ENCODE data around the gene ZNF853.
"Not testable (repeated sequence)": the region's sequence is repeated elsewhere in the genome, so short reads cannot be mapped to it uniquely, and the experiment has no call there.

The ZNF853 gene

DNA sequence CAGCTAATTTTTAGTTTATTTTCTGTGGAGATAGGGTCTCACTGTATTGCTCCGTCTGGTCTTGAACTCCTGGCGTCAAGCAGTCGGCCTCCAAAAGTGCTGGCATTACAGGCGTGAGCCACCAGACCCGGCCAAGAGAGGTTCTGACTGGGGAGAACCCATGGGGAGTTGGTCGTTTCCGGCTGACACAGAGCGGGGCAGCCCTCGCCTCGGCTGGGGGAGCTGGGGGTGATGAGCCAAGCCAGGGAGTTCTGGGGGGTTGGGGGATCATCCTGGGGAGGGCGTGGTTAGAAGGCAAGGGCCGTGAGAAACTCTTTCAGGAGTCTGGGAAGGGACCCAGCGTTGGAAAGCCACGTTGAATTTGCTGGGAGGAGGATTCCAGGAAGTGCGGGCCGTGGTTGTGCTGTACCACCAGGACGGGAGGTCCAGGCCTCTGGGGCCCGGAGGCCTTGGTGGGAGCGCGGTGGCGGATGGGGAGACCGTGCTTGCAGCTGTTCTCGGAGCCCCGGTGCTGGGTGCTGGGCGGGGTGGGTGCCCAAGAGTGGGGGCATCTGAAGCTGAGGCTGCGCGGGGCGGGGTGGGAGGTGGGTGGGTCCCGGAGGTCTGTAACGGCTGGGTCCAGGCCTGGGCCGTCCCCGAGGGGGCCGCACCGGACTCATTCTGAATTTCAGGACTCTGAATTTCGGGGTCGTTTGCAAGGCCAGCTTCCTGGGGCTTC, 8.4 kb upstream of the ZNF853 start:
- no peak for DNase-seq (ENCODE audit: low spot score)

DNA sequence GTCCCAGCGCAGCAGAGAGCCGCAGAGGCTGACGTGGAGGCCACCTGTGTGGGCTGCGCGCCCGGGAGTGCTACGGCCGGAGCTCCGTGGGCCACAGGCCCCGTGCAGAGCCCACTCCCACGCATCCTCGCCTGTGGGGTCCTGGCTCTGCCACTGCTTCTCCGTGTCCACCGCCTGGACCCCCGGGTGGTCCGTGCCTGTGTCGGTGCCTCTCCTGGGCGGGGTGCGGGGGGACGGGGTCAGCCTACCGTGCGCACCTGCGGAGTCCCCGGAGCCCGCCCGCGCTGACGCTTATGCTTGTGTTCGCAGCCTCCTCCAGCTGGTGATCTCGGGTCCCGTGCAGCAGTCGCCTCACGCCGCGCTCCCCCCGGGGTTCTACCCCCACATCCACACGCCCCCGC, 7.8 kb upstream of the ZNF853 start:
- no peak for DNase-seq (ENCODE audit: low spot score)

DNA sequence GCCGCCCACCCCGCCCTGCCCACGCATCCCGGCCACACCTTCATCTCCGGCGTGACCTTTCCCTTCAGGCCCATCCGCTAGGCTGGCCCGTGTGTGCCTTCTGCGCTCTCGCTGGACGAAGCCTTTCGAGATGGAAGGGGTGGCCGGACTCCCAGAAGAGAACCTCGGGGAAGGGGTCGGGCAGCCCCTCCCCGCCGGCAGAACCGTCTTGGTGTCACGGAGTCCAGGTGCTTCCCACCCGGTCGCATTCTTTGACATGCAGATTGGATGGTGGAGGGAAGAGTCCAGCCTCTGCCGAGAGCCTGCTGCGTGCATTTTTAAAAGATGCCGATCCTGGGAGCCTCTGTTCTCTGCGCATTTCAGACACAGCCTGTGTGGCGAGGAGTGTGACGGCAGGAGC, 7.3 kb upstream of the ZNF853 start:
- no peak for DNase-seq (ENCODE audit: low spot score)

DNA sequence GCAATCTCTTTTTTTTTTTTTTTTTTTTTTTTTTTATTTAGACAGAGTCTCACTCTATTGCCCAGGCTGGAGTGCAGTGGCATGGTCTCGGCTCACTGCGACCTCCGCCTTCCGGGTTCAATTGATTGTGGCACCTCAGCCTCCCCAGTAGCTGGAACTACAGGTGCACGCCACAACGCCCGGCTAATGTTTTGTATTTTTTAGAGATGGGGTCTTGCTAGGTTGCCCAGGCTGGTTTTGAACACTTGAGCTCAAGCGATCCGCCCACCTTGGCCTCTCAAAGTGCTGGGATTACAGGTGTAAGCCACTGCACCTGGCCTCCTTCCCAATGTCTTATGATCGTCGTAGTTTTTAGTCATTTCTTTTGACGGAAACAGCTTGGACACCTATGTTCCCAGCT, 6.6 kb upstream of the ZNF853 start:
- no peak for DNase-seq (ENCODE audit: low spot score)

DNA sequence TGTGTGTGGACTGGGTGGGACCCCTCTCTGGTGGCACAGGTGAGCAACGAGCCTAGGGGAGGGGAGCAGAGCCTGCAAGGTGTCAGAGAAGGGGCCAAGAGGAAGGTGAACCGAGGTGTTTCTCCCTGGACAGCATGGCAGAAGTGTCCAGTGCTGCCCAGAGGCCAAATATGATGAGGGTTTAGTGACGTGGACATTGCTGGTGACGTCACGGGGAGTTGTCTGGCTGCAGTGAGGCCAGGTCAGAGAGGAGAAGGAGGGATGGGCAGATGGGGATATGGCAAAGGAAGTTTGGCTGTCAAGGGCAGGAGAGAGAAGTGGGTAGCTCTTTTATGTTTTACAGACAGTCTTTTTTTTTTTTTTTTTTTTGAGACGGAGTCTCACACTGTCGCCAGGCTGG, 2.6 kb upstream of the ZNF853 start:
- DNase-seq (ENCODE audit: low spot score): no peak

DNA sequence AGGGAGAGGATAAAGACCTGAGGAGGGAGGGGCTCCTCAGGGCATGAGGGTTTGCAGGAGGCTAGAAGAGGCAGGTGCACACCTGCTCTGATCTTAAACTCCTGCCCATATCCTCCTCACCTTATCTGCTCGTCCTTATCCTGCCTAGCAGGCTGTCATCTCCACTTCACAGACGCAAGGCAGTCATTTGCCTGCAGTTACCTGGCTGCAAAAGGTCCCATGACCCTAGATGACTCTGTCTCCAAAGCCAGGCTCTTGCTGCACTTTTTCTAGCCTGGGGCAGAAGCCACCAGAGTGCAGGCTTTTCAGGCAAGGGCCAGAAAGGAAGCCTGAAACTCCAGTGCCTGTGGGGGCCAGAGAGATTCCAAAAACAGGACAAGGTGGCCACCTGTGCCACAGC, 1.7 kb upstream of the ZNF853 start:
- no peak for DNase-seq (ENCODE audit: low spot score)

DNA sequence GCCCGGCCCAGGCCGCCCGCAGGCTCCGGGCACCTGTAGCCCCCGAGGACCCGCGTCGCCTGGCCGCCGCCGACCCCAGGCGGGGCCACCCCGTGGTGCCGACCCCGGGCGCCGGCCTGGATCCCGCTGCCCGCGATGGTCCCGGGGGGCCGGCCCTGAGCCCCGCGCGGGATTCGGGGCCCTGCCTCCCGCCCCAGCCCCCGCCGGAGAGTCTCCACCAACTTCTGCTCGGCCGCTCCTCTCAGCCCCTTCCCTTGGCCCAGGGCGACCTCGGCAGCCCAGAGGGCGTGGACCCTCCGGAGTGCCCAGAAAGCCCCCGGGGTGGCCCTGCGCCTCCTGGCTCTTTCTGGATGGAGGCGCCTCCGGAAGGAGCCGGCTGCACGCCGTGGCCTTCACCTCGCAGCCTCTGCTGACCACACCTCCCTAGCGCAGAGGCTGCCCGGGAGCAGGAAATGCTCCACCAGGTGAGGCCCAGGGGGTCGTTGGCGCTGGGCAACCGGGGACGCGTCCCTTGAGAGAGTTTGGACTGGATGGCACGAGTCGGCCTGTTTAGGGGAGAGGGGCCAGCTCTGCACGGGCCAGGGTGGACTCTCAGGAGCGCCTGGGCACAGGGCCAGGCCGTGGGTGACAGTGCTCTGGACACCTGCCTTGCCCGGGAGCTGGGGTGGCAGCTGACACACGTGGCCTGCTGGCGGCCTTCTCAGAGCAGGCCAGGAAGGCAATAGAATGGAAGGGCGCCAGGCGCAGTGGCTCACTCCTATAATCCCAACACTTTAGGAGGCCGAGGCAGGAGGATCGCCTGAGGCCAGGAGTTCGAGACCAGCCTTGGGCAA, 529 bp downstream of the ZNF853 start:
- DNase-seq (ENCODE audit: low spot score): no peak

DNA sequence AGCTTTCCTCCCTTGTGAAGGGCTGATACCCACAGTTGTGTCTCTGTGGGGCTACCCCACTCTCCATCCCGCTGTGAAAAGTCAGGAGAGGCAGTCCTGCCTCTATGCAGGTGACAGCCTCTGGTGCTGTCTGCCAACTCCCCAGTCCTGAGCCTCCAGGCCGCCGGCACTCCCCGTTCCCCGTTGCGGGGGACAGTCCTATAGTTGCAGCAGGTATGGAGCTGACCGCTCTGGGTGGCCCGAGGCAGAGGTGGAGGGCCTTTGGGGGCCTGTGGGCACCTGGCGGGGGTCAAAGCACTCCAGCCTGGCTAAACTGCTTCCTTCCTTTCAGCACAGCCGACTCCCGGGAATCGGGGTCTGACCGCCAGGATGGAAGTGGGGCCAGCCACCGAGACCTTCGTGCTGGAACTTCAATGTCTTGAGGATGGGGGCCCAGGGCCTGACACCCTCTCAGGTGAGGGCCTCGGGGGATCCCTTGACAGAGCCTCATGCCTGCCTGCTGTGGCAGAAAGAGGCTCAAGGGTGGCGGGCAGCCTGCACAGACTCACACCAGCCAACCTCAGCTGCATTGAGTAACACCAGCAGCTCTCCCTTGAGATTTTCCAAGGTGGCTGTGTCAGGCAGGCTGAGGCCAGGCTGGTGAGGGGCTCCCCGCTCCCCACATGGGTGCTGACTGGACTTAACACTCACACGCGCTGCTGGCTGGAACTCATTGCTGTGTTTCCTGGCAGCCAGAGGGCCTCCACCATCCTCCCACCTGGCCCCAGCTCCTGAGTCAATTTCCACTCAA, 1.6 kb downstream of the ZNF853 start:
- DNase-seq (ENCODE audit: low spot score): no peak

DNA sequence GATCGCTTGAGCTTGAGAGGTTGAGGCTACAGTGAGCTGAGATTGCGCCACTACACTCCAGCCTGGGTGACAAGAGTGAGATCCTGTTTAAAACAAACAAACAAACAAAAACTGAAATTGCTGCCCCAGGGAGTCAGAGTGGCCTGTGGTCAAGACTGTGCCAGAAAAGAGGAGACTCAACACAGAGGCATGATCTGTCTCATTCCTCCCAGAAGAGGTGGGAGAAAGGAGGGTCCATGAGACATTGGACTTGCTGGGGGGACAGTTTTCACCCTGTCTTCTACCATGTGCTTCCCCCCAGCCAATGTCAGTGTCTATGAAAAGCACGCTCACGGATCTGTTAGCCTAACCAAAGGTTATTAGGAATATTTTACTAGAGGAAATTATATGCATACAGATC, 3.2 kb downstream of the ZNF853 start:
- no peak for DNase-seq (ENCODE audit: low spot score)

DNA sequence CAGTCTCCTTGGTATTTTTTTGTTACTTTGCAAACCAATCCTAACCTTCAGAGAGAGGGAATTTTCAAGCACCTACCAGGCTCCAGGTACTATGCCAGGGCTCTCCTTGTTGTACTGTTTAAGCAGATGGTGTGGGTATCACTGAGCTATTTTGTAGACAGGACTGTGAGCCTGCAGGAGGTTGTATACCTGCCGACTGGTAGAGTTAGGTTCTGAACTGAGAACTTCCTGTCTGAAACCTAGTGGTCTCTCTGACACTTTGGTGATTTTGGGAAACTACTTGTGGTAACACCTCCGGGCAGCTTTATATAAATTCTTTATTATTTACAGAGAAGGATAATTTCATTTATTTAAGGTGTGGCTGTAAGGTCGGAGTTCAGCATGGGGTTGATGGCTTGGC, 4.6 kb downstream of the ZNF853 start:
- no peak for DNase-seq (ENCODE audit: low spot score)

DNA sequence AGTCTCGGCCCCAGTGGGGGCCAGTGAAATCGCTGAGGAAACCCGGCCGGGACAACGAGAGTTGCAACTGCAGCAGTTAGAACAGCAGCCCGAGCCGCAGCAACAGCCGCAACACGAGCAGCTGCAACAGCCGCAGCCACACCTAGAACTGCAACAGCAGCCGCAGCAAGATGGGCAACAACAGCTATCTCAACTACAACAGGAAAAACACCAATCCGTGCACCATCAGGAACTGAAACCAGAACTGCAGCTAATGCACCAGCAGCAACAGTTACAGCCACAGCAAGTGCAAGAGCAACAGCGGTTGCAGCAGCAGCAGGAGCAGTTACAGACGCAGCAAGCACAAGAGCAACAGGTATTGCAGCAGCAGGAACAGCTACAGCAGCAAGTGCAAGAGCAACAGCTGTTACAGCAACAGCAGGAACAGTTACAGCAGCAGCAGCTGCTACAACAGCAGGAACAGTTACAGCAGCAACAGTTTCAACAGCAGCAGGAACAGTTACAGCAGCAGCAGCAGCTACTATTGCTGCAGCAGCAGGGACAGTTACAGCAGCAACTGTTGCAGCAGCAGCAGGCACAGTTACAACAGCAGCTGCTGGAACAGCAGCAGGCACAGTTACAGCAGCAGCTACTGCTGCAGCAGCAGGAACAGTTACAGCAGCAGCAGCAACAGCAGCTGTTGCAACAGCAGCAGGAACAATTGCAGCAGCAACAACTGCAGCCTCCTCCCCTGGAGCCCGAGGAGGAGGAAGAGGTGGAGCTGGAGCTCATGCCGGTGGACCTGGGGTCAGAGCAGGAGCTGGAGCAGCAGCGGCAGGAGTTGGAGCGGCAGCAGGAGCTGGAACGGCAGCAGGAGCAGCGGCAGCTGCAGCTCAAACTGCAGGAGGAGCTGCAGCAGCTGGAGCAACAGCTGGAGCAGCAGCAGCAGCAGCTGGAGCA, 6.1 kb downstream of the ZNF853 start:
- no peak for DNase-seq (ENCODE audit: low spot score)

DNA sequence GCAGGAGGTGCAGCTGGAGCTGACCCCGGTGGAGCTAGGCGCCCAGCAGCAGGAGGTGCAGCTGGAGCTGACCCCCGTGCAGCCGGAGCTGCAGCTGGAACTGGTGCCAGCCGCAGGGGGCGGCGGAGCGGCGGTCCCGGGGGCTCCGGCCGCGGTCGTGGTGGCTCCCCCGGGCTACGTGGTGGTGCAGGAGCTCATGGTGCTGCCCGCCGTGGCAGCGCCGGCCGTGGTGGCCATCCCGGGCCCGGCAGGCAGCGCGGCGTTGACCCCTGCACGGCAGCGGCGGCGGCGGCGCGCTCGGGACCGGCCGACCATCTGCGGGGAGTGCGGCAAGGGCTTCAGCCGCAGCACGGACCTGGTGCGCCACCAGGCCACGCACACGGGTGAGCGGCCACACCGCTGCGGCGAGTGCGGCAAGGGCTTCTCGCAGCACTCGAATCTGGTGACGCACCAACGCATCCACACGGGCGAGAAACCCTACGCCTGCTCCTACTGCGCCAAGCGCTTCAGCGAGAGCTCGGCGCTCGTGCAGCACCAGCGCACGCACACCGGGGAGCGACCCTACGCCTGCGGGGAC, 6.8 kb downstream of the ZNF853 start:
- no peak for DNase-seq (ENCODE audit: low spot score)

DNA sequence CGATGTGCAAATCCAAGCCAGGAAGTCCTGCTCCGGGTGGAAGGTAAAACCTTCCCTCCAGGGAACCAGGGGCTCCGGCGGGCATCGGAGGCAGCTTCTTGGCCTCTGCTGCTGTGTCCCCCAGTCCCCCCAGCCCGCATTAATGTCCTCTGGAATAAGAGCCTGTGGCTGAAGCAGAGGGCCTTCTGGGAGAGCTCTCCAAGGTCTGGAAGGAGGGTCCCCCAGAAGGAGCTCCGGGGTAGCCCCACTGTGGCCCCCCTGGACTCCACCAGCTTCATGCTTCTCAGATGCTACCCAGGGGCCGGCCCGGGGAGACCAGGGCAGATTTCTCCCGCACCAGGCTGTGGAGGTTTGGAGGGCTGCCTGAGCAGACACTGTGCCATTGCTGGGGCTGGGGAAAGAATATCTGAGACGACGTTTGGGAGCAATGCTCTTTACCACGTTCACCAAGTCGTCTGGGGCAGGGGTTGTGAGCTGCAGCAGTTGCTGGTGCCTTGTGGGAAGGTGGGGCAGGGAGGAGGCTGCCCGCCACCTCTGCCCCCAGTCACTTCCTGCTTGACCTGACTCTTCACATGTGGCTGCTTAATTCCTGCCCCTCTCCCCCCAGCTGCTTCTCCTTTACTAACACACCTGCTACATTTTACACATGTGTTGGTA, 8.3 kb downstream of the ZNF853 start:
- DNase-seq (ENCODE audit: low spot score): no peak

DNA sequence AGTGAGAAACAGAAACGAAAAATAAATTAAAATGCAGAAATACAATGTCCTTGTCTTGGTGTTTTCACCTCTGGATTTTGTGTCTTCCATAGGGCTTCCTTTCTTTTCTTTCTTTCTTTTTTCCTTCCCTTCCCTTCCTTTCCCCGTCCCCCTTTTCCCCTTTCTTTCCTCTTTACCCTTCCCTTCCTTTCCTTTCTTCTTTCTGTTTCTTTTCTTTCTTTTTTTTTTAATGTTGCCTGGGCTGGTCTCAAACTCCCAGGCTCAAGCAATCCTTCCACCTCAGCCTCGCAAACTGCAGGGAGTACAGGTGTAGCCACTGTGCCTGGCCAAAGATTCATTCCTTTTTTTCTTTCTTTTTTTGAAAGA, 8.8 kb downstream of the ZNF853 start:
- no peak for DNase-seq (ENCODE audit: low spot score)

DNA sequence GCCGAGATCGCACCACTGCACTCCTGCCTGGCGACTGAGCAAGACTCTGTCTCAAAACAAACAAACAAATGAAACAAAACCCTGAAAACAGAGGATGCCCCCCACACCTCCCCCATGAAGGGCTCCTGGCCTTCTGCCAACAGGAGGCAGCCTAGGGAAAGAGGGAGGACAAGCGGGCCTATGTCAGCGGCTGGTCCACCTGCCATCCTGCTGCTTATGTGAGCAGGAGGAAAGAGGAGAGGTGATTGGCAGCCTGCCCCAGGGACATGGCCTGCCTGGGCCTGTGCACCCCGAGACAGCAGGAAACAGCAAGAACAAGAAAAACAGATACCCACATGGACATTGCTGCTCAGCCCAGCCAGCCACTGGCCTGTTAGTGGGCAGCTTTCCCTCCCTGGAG, 12.6 kb downstream of the ZNF853 start:
- DNase-seq (ENCODE audit: low spot score): no peak

DNA sequence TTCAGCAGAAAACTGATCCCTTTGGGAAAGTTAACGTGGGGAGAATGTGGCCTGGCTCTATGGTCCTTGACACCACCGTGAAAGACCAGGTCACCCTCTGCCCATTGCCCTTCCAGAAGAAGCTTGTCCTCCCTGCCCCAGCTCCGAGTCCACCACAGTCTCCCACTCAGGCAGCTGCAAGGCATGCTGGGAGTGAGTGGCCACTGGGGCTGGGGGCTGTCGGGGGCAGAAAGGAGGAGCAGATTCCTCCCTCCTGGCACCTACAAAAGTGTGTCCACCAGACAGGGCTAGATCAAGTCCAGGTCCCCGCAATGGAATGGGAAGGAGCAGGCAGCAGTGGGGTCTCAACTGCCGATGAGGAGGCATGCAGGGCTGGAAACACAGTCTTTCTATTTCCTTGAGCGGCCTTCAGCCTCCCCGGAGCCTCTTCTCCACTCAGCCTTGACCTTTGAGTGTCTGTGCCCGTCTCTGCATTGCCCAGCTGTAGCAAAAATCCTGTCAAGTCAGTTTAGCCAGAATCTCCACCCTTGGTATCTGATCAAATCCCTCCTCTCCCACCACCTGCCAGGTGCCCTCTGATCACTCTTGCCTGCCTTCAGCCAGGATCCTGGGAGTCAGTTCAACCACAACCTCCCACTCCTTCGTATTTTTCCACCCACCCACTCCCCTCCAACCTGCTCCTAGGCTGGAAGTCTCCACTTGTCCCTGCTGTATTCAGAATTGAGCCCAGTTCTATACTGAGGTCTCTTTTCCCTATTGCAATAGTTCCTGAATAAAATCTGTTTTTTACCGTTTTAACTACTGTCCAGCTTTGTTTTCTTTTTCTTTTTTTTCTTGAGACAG, 14.8 kb downstream of the ZNF853 start:
- no peak for DNase-seq (ENCODE audit: low spot score)

DNA sequence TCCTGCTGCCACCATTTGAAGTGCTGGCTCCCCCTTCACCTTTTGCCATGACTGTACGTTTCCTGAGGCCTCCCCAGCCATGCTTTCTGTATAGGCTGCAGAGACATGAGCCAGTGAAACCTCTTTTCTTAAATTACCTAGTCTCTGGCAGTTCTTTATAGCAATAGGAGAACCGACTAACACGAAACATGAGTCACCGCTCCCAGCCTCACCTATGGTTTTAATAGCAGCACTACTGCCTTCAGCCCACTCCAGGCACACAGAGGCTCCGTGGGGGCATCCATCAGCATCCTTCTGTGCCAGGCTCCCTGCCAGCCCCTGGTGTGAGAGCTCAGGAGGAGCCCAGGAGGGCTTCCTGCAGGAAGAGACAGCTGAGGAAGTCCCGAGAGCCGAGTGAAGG, 16.2 kb downstream of the ZNF853 start:
- DNase-seq (ENCODE audit: low spot score): no peak

DNA sequence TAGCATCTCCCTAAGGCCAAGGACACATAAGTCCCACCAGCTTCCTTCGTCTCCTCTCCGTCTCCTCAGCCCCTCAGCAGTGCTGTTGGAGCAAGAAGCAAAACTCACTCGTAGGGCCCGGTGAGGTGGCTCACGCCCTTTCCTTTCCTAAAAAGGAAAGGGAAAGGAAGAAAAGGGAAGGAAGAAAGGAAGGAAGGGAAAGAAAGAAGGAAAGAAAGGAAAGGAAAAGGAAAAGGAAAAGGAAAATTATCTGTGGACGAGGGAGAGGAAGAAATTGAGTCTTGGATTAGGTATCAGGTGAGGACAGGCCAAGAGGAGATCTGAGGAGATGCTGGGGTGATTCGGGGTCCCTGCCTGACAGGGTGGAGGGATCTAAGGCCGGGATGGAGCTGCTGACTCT, 18.6 kb downstream of the ZNF853 start:
- no peak for DNase-seq (ENCODE audit: low spot score)

DNA sequence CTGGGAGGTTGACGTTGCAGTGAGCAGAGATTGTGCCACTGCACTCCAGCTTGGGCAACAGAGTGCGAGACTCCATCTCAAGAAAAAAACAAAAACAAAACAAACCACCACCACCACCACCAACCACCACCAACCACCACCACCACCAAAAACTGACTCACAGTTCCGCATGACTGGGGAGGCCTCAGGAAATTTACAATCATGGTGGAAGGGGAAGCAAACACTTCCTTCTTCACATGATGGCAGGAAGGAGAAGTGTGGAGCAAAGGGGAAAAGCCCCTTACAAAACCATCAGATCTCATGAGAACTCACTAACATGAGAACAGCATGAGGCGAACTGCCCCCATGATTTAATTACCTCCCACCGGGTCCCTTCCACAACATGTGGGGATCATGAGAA, 19.6 kb downstream of the ZNF853 start:
- DNase-seq (ENCODE audit: low spot score): not testable (repeated sequence)
